CD14-positive monocyte (primary cell): ENCODE results near the gene TMEM151A. TPM values are rescaled to one million over a fixed set of nuclear protein-coding genes. Genes with fewer than 3 reads are reported as not detected.

Experiments used
- DNase-seq, 3 donors: peaks; one replicate each; pipeline ENCODE4 v3.0.0-alpha.2; 2011 to 2022
- H2AFZ ChIP-seq: 2 replicates; pipeline ENCODE4 v1.6.0; 2012; ENCODE audit warnings: mild to moderate bottlenecking, low read depth, low read length, inconsistent platforms; ENCODE audit not compliant: insufficient read depth, poor library complexity, severe bottlenecking
- H3K27ac ChIP-seq, 2 donors: 1 replicate in 1 of 2; 2 replicates in 1 of 2; pipeline ENCODE4 v1.5.1; 2012 to 2013; ENCODE audit warnings: low read length in 2 of 2, control low read depth in 1 of 2, inconsistent platforms in 1 of 2, low read depth in 1 of 2, mild to moderate bottlenecking in 1 of 2
- H3K27me3 ChIP-seq, 2 donors: one replicate each; pipeline versions ENCODE4 v1.6.0 to v1.6.1; 2011 to 2013; ENCODE audit warnings: low read length in 2 of 2; ENCODE audit not compliant: control insufficient read depth in 2 of 2, insufficient read depth in 2 of 2
- H3K36me3 ChIP-seq, 2 donors: replicated peaks in 1 of 2; 1 replicate in 1 of 2; 2 replicates in 1 of 2; pipeline versions ENCODE4 v1.5.1 to v1.6.1; 2012 to 2013; ENCODE audit warnings: low read length in 2 of 2, control low read depth in 1 of 2, inconsistent platforms in 1 of 2, mild to moderate bottlenecking in 1 of 2; ENCODE audit not compliant: insufficient read depth in 2 of 2, control insufficient read depth in 1 of 2
- H3K4me1 ChIP-seq, 2 donors: 1 replicate in 1 of 2; 2 replicates in 1 of 2; pipeline versions ENCODE4 v1.5.1 to v1.6.1; 2012 to 2013; ENCODE audit warnings: low read length in 2 of 2, control low read depth in 1 of 2, inconsistent platforms in 1 of 2, mild to moderate bottlenecking in 1 of 2, moderate library complexity in 1 of 2; ENCODE audit not compliant: insufficient read depth in 2 of 2, control insufficient read depth in 1 of 2
- H3K4me2 ChIP-seq: replicated peaks from 2 replicates; pipeline ENCODE3; 2012; ENCODE audit warnings: low read length, moderate library complexity, mild to moderate bottlenecking; ENCODE audit not compliant: poor library complexity, severe bottlenecking; ENCODE audit errors: extremely low read depth
- H3K4me3 ChIP-seq, 3 experiments: fragments of 200-600 bp in 1 of 3; sonication (generic) in 1 of 3; replicated peaks in 1 of 3; 1 replicate in 2 of 3; 2 replicates in 1 of 3; pipeline ENCODE4 v1.5.1; 2011 to 2013; ENCODE audit warnings: low read length in 3 of 3, mild to moderate bottlenecking in 3 of 3, control low read depth in 2 of 3, low read depth in 2 of 3, inconsistent platforms in 1 of 3, moderate library complexity in 1 of 3
- H3K79me2 ChIP-seq: 2 replicates; pipeline ENCODE4 v1.6.0; 2012; ENCODE audit warnings: mild to moderate bottlenecking, control low read depth, inconsistent platforms, low read length, moderate library complexity; ENCODE audit not compliant: insufficient read depth
- H3K9ac ChIP-seq: 2 replicates; pipeline ENCODE4 v1.6.0; 2017; ENCODE audit warnings: low read length, mild to moderate bottlenecking; ENCODE audit not compliant: insufficient read depth, poor library complexity, severe bottlenecking
- H3K9me3 ChIP-seq, 2 donors: replicated peaks in 1 of 2; 1 replicate in 1 of 2; 2 replicates in 1 of 2; pipeline versions ENCODE4 v1.5.1 to v1.6.1; 2012 to 2013; ENCODE audit warnings: low read length in 2 of 2, control low read depth in 1 of 2; ENCODE audit not compliant: control insufficient read depth in 1 of 2, insufficient read depth in 1 of 2
- H4K20me1 ChIP-seq: 2 replicates; pipeline ENCODE4 v1.6.0; 2012; ENCODE audit warnings: mild to moderate bottlenecking, low read length, control low read depth, moderate library complexity; ENCODE audit not compliant: insufficient read depth
- H3K27ac Mint-ChIP-seq, 7 donors: one replicate each; pipeline ENCODE4 v1.8.0; 2020; ENCODE audit warnings: mild to moderate bottlenecking in 7 of 7, mixed read lengths in 7 of 7, moderate library complexity in 6 of 7, inconsistent platforms in 2 of 7
- H3K27me3 Mint-ChIP-seq, 3 donors: one replicate each; pipeline ENCODE4 v1.8.0; 2021 to 2022; ENCODE audit warnings: low read depth in 3 of 3, mild to moderate bottlenecking in 3 of 3, mixed read lengths in 3 of 3, moderate library complexity in 3 of 3, inconsistent platforms in 1 of 3
- H3K36me3 Mint-ChIP-seq, 2 donors: one replicate each; pipeline ENCODE4 v1.8.0; 2020; ENCODE audit warnings: mixed read lengths in 2 of 2, inconsistent platforms in 1 of 2, mild to moderate bottlenecking in 1 of 2
- H3K4me1 Mint-ChIP-seq: one replicate; pipeline ENCODE4 v1.8.0; 2020; ENCODE audit warnings: mild to moderate bottlenecking, mixed read lengths
- H3K4me3 Mint-ChIP-seq, 2 donors: one replicate each; pipeline ENCODE4 v1.8.0; 2020; ENCODE audit warnings: mild to moderate bottlenecking in 2 of 2, mixed read lengths in 2 of 2, moderate library complexity in 1 of 2
- H3K9me3 Mint-ChIP-seq, 7 donors: one replicate each; pipeline ENCODE4 v1.8.0; 2020 to 2022; ENCODE audit warnings: mixed read lengths in 7 of 7, mild to moderate bottlenecking in 6 of 7, moderate library complexity in 6 of 7, inconsistent platforms in 2 of 7
- CTCF ChIP-seq: fragments of 200-600 bp; IDR thresholded peaks from one replicate; pipeline ENCODE4 v1.8.0; 2022; ENCODE audit warnings: antibody characterized with exemption, mild to moderate bottlenecking
- WGBS: methylation state at CpG from one replicate; pipeline ENCODE4 v1.1.5; 2013; ENCODE audit warnings: missing lambda C conversion rate; ENCODE audit not compliant: insufficient coverage; 5-methylcytosine and 5-hydroxymethylcytosine counted together
- intact Hi-C, 2 donors: fragments of 100-400 bp; cut with micrococcal nuclease; formaldehyde crosslinking; loops; one replicate each; pipeline versions ENCODE4 v1.15.0 to v1.15.1; 2023
- polyA plus RNA-seq, 3 donors: library from polyadenylated mRNA; depleted of rRNA in 1 of 3; unstranded in 2 of 3; stranded (reverse) in 1 of 3; fragments of 300-500 nt in 2 of 3; fragments of >200 nt in 1 of 3; fragmentation: Illumina TruSeq in 2 of 3; gene quantifications; 1 replicate in 2 of 3; 2 replicates in 1 of 3; pipeline ENCODE4 v1.2.3, GENCODE V29; 2012 to 2021

Gene TMEM151A
- polyA plus RNA-seq, 3 donors: not detected

GRCh38 chr11:66336234-66337102 is 44.8 kb downstream of the TMEM151A start, which contains the start of gene RIN1:
TSS of gene RIN1 (minus strand) at chr11:66336434. CDS start at chr11:66336402, 32 bp downstream.
- H2AFZ ChIP-seq: peak within 1 kb of the TSS; percentile 66
- no peaks in the 10 kb centered on the region for H3K9me3 ChIP-seq
- Mint-ChIP-seq H3K4me1 (peaks cover 26% of the 10 kb centered on the region), H3K9me3 (no peaks in the 10 kb centered on the region), H3K27ac (peak within 1 kb of the TSS; percentile 94 to 98 (median 97)), H3K4me3 (peak within 1 kb of the TSS; percentile 98 to 100), H3K36me3 (peaks cover 56 to 69% of the 10 kb centered on the region in 2 donors), H3K27me3 (no peaks in the 10 kb centered on the region)
- peaks cover 33% of the 10 kb centered on the region for H4K20me1 ChIP-seq
- H3K27ac ChIP-seq: peak within 1 kb of the TSS; percentile 69 to 98
- H3K4me3 ChIP-seq: peak within 1 kb of the TSS; percentile 82 to 88 (median 87)
- intact Hi-C loops: no loop called here
- H3K4me1 ChIP-seq: peaks cover 26 to 30% of the 10 kb centered on the region in 2 donors
- peak within 1 kb of the TSS; percentile 98 for H3K9ac ChIP-seq
- WGBS: 24% methylated on average over 22 of the region's 22 CpGs
- peak; percentile 84 to 93 (median 93) for DNase-seq
- peak; percentile 41 for TF ChIP-seq CTCF
- H3K79me2 ChIP-seq: peaks cover 13% of the 10 kb centered on the region
- H3K27me3 ChIP-seq: no peaks in the 10 kb centered on the region
- H3K36me3 ChIP-seq: peaks cover 68 to 74% of the 10 kb centered on the region in 2 donors
- peak within 1 kb of the TSS; percentile 93 for H3K4me2 ChIP-seq

- intact Hi-C loops: no loop called here
- H4K20me1 ChIP-seq: peaks cover 38% of the 10 kb centered on the region
- Mint-ChIP-seq H3K36me3 (peaks cover 57 to 69% of the 10 kb centered on the region in 2 donors), H3K27me3 (no peaks in the 10 kb centered on the region), H3K9me3 (no peaks in the 10 kb centered on the region), H3K4me1 (peaks cover 26% of the 10 kb centered on the region), H3K4me3 (no peak overlapping the region), H3K27ac (peak overlapping the region; percentile 89 to 98 (median 95))
- H3K4me3 ChIP-seq: no peak overlapping the region
- DNase-seq: peak in 1 of 3 donors; percentile 7
- H3K9me3 ChIP-seq: no peaks in the 10 kb centered on the region
- peaks cover 13% of the 10 kb centered on the region for H3K79me2 ChIP-seq
- peaks cover 69 to 74% of the 10 kb centered on the region in 2 donors for H3K36me3 ChIP-seq
- peak overlapping the region; percentile 69 to 98 for H3K27ac ChIP-seq
- H3K27me3 ChIP-seq: no peaks in the 10 kb centered on the region
- no peak overlapping the region for H3K9ac ChIP-seq
- H3K4me2 ChIP-seq: peak overlapping the region; percentile 93
- no peak overlapping the region for H2AFZ ChIP-seq
- 86% methylated on average over 12 of the region's 18 CpGs for WGBS
- H3K4me1 ChIP-seq: peaks cover 26 to 30% of the 10 kb centered on the region in 2 donors
- TF ChIP-seq CTCF: no peak
These were observed 45.6 kb downstream of the TMEM151A start for GRCh38 chr11:66337103-66337899.
